Spleen (tissue), 7 donors: ENCODE measurements around the gene TBC1D9.

ENCODE experiments used
- CTCF ChIP-seq, 11 experiments: fragments of 200-600 bp in 7 of 11; fragments of 450-650 bp in 4 of 11; sonication (generic) in 4 of 11; IDR thresholded peaks in 8 of 11; conservative IDR thresholded peaks in 3 of 11; 1 replicate in 7 of 11; 2 replicates in 4 of 11; pipeline versions ENCODE4 v1.4.0 to v1.8.0; 2016 to 2021; ENCODE audit warnings: antibody characterized with exemption in 11 of 11, inconsistent platforms in 4 of 11, mild to moderate bottlenecking in 1 of 11
- POLR2A ChIP-seq, 3 donors: fragments of 450-650 bp; IDR thresholded peaks; one replicate each; pipeline ENCODE4 v1.5.1; 2017; ENCODE audit warnings: antibody characterized with exemption in 3 of 3, mild to moderate bottlenecking in 1 of 3
- POLR2AphosphoS5 ChIP-seq, 3 donors: sonication (generic); formaldehyde crosslinking; IDR thresholded peaks; one replicate each; pipeline ENCODE4 v1.5.1; 2017; ENCODE audit warnings: antibody characterized with exemption in 3 of 3
- donor health status: DM: no; HTN: no; CAD: no; lungs with moderate emphysema.
- donor health status: DM: no; HTN: no; CAD: no.
- donor health status: DM: no; HTN: no; CAD: no.

- TF ChIP-seq CTCF (IDR thresholded peaks at IDR 0.05 in 8 of 11, conservative IDR thresholded peaks at IDR 0.05 in 3 of 11) (no peak), POLR2A (IDR thresholded peaks at IDR 0.05) (no peak), POLR2AphosphoS5 (IDR thresholded peaks at IDR 0.05) (no peak)
These were observed 2.9 kb downstream of the TBC1D9 start for GRCh38 chr4:140753329-140753728.
